GM18526 (cell line): Measurements from ENCODE around the gene LAMC3.

Experiments used
- POLR2A ChIP-seq: IDR thresholded peaks from 3 replicates; pipeline ENCODE4 v1.6.1; 2011; ENCODE audit not compliant: insufficient read length; ENCODE audit errors: extremely low read depth

The LAMC3 gene

GRCh38 chr9:131025953-131026858 is 17.2 kb downstream of the LAMC3 start:
- no peak for TF ChIP-seq POLR2A

GRCh38 chr9:131027048-131027871 is 18.3 kb downstream of the LAMC3 start:
- TF ChIP-seq POLR2A, result no peak

- TF ChIP-seq POLR2A, result no peak
Observed at GRCh38 chr9:131027872-131028179, 18.9 kb downstream of the LAMC3 start.

GRCh38 chr9:131028221-131028884 is 19.4 kb downstream of the LAMC3 start:
- no peak for TF ChIP-seq POLR2A

GRCh38 chr9:131028931-131029573 is 20.1 kb downstream of the LAMC3 start:
- TF ChIP-seq POLR2A, result no peak

GRCh38 chr9:131029574-131029952 is 20.6 kb downstream of the LAMC3 start:
- no peak for TF ChIP-seq POLR2A

- TF ChIP-seq POLR2A, result no peak
Observed at GRCh38 chr9:131030239-131031004, 21.4 kb downstream of the LAMC3 start.

GRCh38 chr9:131031005-131031641 is 22.1 kb downstream of the LAMC3 start:
- TF ChIP-seq POLR2A, result no peak

GRCh38 chr9:131031642-131032005 is 22.6 kb downstream of the LAMC3 start:
- TF ChIP-seq POLR2A, result no peak

GRCh38 chr9:131032384-131032783 is 23.4 kb downstream of the LAMC3 start:
- TF ChIP-seq POLR2A, result no peak

GRCh38 chr9:131033269-131034224 is 24.6 kb downstream of the LAMC3 start:
- no peak for TF ChIP-seq POLR2A

GRCh38 chr9:131034268-131034667 is 25.3 kb downstream of the LAMC3 start:
- no peak for TF ChIP-seq POLR2A

- no peak for TF ChIP-seq POLR2A
Observed at GRCh38 chr9:131035548-131035947, 26.6 kb downstream of the LAMC3 start.
